CD4-positive, alpha-beta T cell treated with Interleukin-10 for 1 hour (primary cell): Measurements from ENCODE around the gene NAE1.
"Not testable (repeated sequence)": the region's sequence is repeated elsewhere in the genome, so short reads cannot be mapped to it uniquely, and the experiment has no call there.

Source experiments
- DNase-seq: peaks from one replicate; pipeline ENCODE4 v3.0.0-alpha.2; 2020

The NAE1 gene

DNA sequence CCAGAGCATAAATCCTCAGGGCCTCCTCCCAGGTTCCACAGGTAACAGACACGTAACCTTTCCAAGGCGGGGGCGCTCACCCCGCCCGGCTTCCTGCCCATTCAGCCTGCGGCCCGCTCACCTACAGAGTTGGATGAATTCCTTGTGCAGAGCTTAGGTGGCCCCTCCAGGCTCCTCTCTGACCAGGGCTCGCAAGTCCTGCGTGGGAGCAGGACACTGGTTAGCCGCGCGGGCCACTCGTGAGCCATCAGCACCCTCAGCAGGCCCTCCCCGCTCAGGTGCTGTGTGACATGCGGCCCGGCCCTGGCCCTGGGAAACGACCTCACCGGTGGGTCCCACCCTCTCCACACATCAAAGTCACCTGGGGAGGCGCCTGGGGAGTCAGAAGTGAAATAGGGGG is 29.9 kb downstream of the NAE1 start:
- DNase-seq = no peak

DNA sequence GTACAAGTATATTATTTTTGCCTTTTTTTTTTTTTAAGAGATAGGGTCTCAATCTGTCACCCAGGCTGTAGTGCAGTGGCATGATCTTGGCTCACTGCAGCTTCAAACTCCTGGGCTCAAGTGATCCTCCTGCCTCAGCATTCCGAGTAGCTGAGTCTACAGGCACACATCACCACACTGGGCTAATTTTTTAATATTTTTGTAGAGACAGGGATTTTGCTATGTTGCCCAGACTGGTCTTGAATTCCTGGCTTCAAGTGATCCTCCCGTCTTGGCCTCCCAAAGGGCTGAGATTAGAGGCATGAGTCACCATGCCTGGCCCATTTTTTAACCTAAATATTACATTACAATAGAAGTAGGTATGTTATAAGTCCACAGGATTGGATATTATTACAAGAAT is 32.6 kb downstream of the NAE1 start:
- no peak for DNase-seq

DNA sequence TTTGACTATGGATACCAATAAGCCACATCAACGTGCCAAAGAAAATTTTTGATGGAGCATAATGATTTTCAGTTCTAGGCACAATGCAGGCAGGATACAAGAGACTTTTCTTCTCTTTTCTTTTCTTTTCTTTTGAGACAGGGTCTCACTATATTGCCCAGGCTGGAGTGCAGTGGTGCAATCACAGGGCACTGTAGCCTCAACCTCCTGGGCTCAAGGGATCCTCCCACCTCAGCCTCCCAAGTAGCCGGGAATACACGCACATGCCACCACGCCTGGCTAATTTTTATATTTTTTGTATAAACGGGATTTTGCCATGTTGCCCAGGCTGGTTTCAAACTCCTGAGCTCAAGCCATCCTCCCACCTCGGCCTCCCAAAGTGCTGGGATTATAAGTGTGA is 36.8 kb downstream of the NAE1 start:
- DNase-seq = not testable (repeated sequence)

DNA sequence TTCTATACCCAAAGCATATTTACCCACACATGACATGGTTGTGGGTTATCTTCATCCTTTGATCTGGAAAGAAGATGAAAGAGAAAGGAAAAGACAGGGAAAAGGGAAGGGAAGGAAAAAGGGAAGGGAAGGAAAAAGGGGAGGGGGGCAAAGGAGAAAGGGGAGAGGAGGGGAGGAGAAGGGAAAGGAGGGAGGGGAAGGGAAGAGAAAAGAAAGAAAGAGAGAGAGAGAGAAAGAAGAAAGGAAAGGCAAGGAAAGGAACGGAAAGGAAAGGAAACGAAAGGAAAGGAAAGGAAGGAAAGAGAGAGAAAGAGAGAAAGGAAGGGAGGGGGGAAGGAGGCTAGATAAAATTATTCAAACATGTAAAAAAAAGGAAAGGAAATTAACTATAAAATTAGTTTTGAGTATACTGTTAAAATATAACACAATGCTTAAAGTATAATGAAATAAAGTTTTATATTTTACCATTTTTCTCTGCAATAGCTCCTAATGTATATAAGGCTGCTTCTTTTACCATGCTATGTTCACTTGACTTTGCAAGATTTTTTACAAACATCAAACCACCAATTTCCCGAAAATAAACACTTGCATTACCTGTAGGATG is 40.5 kb downstream of the NAE1 start:
- DNase-seq = no peak

DNA sequence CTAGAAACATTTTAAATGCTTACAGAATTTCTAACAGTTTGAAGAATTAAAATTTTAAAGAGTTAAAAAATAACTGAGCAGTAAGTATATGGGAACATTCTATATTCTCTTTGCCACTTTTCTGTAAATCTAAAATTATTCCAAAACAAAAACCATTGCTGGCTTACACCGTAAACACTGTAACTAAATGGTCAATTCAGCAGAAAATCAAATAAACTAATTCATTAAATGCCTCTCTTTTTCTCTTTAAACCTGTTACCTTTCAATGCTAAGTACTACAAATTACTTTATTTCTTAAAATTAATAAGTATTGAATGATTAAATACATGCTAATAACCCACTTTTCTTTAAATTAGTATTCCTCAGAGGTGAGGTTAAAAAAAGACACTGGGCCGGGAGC is 43.3 kb downstream of the NAE1 start:
- no peak for DNase-seq

DNA sequence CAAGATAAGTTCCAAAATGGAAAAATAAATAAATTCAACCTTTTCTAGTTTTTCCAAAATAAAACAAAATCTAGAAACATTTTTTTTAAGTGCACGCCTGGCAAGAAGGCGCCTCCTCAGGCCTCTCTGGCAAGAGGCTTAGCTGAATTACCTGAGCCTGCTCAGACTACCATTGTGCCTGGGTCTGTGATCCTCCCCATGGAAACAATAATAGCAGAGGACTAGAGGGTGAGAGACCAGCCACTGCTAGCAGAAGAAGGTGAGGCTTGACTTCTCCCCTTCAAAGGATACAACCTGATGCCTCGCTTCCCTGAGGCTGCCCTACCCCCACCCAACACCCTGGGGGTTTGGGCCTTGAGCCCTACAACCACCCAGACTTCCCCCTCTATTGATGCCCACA is 44.2 kb downstream of the NAE1 start:
- DNase-seq = no peak

DNA sequence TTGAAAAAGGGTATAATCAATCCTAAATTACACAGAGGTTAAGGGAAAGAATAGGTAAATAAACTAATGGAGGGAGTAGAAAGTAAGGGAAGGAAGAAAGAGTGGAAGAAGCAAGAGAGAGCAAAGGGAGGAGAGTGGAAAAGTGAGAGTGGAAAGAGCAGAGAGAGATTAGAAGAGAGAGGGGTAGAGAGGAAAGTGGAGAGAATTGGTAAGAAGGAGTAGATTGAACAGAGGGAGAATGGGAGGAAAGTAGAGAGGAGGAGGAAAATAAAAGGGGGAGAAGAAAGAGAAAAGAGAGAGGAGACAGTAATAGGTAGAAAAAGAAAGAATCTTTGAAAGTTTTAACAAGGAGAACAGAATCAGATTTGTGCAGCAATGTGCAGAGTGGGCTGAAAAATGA is 54.3 kb downstream of the NAE1 start:
- DNase-seq = no peak

DNA sequence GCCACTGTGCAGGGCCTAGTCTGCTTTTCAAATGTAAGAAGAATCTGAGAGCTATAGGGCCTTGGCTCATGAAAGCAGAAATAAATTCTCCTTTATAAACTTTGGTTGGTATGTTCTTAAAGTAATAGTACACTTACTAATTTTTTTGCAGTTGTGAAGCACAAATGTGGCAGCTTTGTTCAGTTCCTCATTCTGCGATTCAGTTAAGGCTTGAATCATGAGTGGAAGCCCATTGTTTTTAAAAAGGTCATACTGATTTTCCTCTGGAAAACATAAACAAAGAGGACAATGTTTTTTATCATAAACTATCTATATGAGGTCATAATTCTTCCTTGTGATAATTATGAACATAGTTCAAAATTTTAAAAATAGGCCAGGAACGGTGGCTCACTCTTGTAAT is 55.8 kb downstream of the NAE1 start:
- no peak for DNase-seq

DNA sequence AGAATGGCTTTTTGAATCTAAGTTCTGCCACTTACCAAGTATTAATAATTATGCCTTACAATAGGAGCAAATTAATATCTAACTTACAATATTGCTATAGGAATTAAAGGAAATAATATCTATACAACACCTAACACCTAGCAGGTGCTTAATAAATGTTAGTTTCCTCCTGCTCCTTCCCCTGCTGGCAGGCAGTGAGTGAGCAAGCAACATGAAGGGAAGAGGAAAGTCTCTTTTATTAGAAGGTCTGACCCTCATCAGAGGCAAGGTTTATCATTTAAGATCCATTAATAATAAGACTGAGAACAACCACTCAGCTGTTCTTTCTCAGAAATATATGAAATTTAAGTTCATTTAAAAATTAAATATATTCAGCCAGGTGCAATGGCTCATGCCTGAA is 72.7 kb downstream of the NAE1 start:
- no peak for DNase-seq

DNA sequence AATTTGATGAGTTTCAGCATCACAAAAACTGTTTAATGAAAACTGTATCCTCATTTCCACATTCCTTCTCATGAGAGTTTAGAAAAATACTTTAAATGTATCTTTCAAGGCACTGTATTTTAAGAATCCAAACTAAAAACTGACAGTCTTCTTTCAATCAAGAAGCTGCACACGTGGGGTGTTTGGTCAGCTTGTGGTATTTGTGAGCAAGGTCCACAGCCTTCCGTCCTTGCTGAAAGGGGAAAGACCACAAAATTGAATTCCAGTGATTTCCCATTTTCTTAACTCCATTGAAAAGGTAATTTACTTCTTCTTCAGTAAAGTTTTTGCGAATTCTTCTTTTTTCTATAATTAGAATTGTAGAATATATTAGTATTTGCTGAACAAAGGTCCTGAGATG is 76.0 kb downstream of the NAE1 start:
- no peak for DNase-seq

DNA sequence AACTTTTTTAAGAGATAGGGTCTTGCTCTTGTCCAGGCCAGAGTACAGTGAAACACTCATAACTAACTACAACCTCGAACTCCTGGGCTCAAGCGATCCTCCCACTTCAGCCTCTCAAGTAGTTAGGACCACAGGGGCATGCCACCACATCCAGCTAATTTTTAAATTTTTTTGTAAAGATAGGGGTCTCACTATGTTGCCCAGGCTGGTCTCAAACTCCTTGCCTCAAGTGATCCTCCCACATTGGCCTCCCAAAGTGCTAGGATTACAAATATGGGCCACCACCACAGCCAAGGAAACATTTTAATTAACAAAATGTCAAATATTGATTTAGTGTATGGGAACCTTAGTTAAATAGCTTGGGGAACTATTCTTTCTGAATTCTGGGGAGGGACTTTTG is 76.6 kb downstream of the NAE1 start:
- DNase-seq = no peak

DNA sequence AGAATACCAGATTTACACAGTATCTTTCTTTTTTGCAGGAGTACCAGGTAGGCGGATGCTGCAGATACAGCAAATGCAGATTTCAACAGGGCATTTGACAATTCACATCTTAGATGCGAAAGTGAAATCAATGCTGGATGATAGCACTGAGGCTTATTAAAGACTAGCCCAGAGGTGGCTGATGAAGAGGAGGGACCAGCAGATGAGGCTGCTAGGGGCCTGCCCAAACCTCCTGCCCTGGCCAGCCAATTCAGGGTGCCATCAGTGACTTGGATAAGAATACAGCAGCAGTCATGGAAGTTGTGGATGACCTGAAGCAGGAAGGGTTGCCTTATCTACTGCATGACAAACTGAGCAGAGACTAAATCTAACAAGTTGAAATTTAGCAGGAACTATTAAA is 77.8 kb downstream of the NAE1 start:
- no peak for DNase-seq
